Activated T-cell treated with anti-CD3 and anti-CD28 coated beads, Interleukin-2, amount 50 U/mL, for 48 hours (primary cell): ENCODE results near the gene DTL.

Source experiments
- DNase-seq, 2 experiments: peaks; one replicate each; pipeline ENCODE4 v3.0.0-alpha.2; 2020

DTL gene

DNA sequence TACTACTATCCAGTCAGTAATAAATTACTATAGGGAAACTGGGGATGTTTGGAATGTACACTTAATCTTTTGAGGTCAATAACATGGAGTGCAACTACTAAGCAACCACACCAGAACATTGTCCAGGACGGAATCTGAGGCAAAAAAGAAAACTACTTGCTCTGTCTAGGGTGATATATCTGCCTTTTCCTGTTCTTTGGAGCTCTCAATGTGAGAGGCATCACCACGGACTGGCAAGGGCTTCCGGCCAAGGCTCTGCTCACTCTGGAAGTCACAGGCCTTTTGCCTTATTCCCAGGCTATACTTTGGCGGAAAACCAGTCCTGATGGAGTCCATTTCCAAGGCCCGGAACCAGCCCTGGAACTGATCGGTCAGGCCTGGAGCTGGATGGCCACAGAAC, 94.2 kb downstream of the DTL start:
- DNase-seq = no peak

GRCh38 chr1:212132025-212132424, 96.5 kb downstream of the DTL start:
- DNase-seq = no peak

DNA sequence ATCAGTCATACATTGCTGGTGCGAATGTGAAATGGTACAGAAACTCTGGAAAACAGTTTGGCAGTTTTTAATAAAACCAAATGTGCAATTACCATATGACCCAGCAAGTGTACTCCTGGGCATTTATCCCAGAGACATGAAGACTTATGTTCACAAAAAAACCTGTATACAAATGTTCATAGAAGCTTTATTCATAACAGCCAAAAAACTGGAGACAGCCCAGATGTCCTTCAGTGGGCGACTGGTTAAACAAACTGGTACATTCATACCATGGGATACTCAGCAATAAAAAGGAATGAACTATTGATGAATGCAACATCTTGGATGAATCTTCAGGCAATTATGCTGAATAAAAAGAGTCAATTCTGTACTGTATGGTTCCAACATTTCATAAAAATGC, 97.8 kb downstream of the DTL start:
- DNase-seq = no peak

DNA sequence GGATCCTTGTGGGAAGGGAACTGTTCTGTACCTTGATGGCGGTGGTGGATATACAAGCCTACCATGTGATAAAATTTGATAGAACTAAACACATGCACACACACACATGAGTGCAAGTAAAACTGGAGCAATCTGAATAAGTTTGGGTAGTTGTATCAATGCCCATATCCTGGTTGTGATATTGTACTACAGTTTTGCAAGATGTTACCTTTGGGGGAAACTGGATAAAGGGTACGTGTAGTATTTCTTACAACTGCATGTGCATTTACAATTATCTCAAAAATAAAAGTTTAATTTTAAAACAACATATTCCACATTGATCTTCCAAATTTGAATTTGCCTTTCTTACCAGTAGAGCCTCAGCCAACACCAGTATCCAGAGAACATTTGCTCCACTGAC, 99.6 kb downstream of the DTL start:
- DNase-seq = no peak

- DNase-seq = no peak
Observed at GRCh38 chr1:212137854-212138253, 102.3 kb downstream of the DTL start.

GRCh38 chr1:212138457-212138856, 102.9 kb downstream of the DTL start:
- no peak for DNase-seq

GRCh38 chr1:212139526-212140135, 104.1 kb downstream of the DTL start:
- DNase-seq = no peak

DNA sequence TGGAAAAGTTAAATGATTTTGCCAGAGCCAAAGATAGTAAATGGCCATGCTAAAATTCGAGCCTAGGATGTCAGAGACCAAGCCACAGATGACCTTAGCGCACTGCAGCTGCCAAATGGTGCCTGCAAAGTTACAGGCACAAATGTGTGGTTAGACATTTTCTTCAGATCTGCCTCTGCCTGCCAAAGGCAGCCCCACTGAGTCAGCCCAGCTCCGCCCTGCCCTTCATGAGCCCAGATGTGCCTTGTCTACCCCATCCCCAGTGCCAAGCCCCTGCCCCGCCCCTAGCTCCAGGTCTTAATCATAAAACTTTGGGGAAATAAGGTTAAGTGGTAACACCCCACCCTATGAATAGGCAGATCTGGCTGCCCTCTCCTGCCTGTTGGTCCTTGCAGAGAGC, 105.9 kb downstream of the DTL start:
- no peak for DNase-seq

GRCh38 chr1:212142883-212143530, 107.5 kb downstream of the DTL start:
- DNase-seq = no peak

GRCh38 chr1:212147581-212148033, 112.1 kb downstream of the DTL start:
- no peak for DNase-seq

- no peak for DNase-seq
Observed at GRCh38 chr1:212149566-212149965, 114.0 kb downstream of the DTL start.

DNA sequence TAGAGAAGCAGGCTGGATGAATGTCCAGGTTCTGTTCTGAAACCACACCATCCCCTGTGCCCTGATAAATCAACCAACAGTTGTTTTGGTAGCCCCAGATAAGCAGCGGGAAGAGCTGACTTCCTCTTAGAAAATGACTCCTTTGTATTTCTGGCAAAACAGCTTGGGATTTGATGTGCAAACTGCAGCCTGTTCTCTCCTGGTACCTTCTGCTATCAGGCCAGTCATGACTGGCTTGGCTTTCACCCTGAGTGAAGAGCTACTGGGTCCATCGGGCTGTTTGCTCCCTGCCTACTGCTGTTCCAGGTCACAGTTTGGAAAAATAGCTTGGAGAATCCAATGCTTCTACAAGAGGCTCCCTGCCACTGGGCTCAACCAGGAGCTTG, 116.8 kb downstream of the DTL start:
- no peak for DNase-seq

GRCh38 chr1:212152869-212153268, 117.3 kb downstream of the DTL start:
- no peak for DNase-seq

DNA sequence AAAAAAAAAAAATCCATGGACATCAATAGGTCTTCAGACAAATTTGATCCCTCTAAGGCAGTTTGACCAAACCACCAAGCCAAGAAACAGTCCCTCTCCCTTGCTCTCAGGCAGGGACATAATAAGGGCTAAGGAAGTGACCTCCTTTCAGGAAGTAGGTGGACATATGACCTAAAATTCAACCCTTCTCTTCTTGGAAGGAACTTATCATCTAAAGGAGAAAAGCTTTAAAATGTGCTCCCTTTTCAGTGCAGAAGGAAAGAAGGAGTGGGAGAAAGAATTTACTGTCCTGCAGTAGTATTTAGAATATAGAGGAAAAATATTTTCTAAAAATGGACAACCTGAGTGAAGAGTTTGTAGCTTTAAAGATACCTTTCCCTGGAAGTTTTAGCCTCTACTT, 118.1 kb downstream of the DTL start:
- no peak for DNase-seq
